T-helper 1 cell (primary cell): ENCODE results near the gene RPH3AL.
A peak's percentile ranks its signal among the peaks of the same experiment; 100 is the strongest.

Experiments used
- DNase-seq, 5 donors: peaks; one replicate each; pipeline ENCODE4 v3.0.0-alpha.2; 2012 to 2020

The RPH3AL gene

GRCh38 chr17:172401-172800 is 180.2 kb downstream of the RPH3AL start:
- no peak for DNase-seq

GRCh38 chr17:171871-172270 is 180.7 kb downstream of the RPH3AL start:
- DNase-seq, result no peak

- no peak for DNase-seq
These were observed 182.4 kb downstream of the RPH3AL start for GRCh38 chr17:170130-170670.

- DNase-seq, result peak in 1 of 5 donors; percentile 16
These were observed 184.0 kb downstream of the RPH3AL start for GRCh38 chr17:168614-169013.

- no peak for DNase-seq
These were observed 186.7 kb downstream of the RPH3AL start for GRCh38 chr17:165939-166338.

- peak in 1 of 5 donors; percentile 33 for DNase-seq
These were observed 188.0 kb downstream of the RPH3AL start for GRCh38 chr17:164303-165235.

GRCh38 chr17:163514-164098 is 189.0 kb downstream of the RPH3AL start:
- DNase-seq, result no peak

- DNase-seq, result no peak
These were observed 189.9 kb downstream of the RPH3AL start for GRCh38 chr17:162689-163088.
